Measurements from ENCODE around the gene FYB1.
A peak's percentile ranks its signal among the peaks of the same experiment; 100 is the strongest.
"Not testable (repeated sequence)": the region's sequence is repeated elsewhere in the genome, so short reads cannot be mapped to it uniquely, and the experiment has no call there.

The FYB1 gene

GRCh38 chr5:39186289-39186688 lies 33.1 kb downstream of the FYB1 start:
- no peak for DNase-seq (ENCODE audit: low read depth in 1 of 2, low spot score in 1 of 2)
- in situ Hi-C loops (cut with HindIII; ENCODE audit: low pct_unique_long_range_greater_than_20kb, low sequenced_read_pairs): no loop called here
- no peak for TF ChIP-seq JUND (IDR thresholded peaks at IDR 0.05; ENCODE audit: low read depth)

DNA sequence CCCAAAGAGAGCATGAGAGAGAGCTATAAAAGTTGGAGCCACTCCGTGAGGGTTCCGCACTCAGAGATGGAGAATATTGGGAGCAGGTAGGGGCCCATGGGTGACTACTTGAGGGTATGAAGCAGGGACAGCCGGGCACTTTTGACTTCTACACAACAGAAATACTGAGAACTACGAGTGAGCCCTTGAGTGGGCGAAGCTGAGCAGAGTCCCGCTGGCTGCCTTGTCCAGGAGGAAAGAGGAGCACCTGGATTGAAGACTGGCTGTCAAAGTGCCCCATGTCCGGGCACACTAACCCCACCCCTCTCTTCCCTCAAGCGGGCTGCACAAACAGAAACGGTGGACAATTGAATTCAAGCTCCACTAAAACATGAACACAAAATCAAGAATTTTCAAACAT lies 33.6 kb downstream of the FYB1 start:
- TF ChIP-seq JUND (IDR thresholded peaks at IDR 0.05; ENCODE audit: low read depth): no peak
- in situ Hi-C loops (cut with HindIII; ENCODE audit: low pct_unique_long_range_greater_than_20kb, low sequenced_read_pairs): no loop called here
- no peak for DNase-seq (ENCODE audit: low read depth in 1 of 2, low spot score in 1 of 2)

- in situ Hi-C loops (cut with HindIII; ENCODE audit: low pct_unique_long_range_greater_than_20kb, low sequenced_read_pairs); DNase-seq (ENCODE audit: low read depth in 1 of 2, low spot score in 1 of 2): not testable (repeated sequence)
Measured at GRCh38 chr5:39179561-39179960, 39.8 kb downstream of the FYB1 start.

DNA sequence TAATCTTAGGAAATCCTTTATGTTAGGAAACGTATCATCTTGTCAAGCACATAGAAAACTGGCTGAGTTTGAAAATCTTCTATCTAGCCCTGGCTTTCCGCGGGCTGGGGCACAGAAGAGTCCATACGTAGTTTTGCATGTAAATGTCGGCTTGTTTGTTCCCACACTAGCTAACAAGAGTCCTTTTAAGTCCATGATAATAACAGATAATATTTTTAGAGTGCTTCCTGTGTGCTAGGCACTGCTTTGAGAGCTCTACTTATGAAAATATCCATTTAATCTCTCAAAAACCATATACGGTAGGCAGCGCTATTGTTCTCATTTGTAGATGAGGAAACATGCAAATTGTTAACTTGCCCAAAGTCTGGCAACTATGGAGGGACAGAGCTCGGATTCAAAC lies 40.5 kb downstream of the FYB1 start:
- no peak for TF ChIP-seq JUND (IDR thresholded peaks at IDR 0.05; ENCODE audit: low read depth)
- DNase-seq (ENCODE audit: low read depth in 1 of 2, low spot score in 1 of 2): no peak
- in situ Hi-C loops (cut with HindIII; ENCODE audit: low pct_unique_long_range_greater_than_20kb, low sequenced_read_pairs): no loop called here

GRCh38 chr5:39178171-39178570 lies 41.2 kb downstream of the FYB1 start:
- in situ Hi-C loops (cut with HindIII; ENCODE audit: low pct_unique_long_range_greater_than_20kb, low sequenced_read_pairs): no loop called here
- no peak for TF ChIP-seq JUND (IDR thresholded peaks at IDR 0.05; ENCODE audit: low read depth)
- DNase-seq (ENCODE audit: low read depth in 1 of 2, low spot score in 1 of 2): no peak

- TF ChIP-seq JUND (IDR thresholded peaks at IDR 0.05; ENCODE audit: low read depth): no peak
- DNase-seq (ENCODE audit: low read depth in 1 of 2, low spot score in 1 of 2): no peak
- in situ Hi-C loops (cut with HindIII; ENCODE audit: low pct_unique_long_range_greater_than_20kb, low sequenced_read_pairs): no loop called here
Measured at GRCh38 chr5:39177631-39177964, 41.8 kb downstream of the FYB1 start.

- no peak for TF ChIP-seq JUND (IDR thresholded peaks at IDR 0.05; ENCODE audit: low read depth)
- in situ Hi-C loops (cut with HindIII; ENCODE audit: low pct_unique_long_range_greater_than_20kb, low sequenced_read_pairs): no loop called here
- DNase-seq (ENCODE audit: low read depth in 1 of 2, low spot score in 1 of 2): no peak
Measured at GRCh38 chr5:39176759-39177630, 42.4 kb downstream of the FYB1 start.

DNA sequence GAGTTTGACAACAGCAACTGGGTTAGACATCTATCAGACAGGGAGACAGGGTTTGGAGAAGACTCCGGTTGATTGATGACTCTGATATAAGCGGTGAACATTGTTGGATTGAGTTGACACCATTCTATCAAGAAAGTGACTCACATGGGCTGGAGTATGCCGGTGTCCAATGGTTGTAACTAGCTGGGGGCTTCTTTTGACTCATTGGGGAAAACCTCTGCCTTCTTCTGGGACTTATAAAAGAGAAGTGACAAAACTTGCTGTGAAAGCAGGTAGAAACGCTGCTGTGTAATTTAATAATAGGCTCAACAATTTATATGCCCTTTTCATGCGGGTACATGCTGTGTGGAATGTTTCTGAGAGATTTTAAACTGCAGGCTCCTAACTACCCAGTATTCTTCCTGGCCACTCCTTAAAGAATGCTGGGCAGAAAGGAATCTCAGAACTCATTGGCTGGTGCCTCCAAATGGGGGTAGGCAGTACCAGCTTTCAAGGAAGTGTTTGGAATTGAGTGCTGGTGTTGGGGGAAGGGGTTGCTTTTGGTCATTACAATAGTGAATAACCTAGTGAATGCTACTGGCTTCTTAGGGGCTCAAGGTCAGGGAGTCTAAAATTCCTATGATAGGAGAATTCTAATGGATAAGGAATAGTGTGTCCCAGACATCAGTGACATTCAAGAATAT lies 43.9 kb downstream of the FYB1 start:
- in situ Hi-C loops (cut with HindIII; ENCODE audit: low pct_unique_long_range_greater_than_20kb, low sequenced_read_pairs): no loop called here
- peak in 1 of 2 experiments; percentile 12 for DNase-seq (ENCODE audit: low read depth in 1 of 2, low spot score in 1 of 2)
- no peak for TF ChIP-seq JUND (IDR thresholded peaks at IDR 0.05; ENCODE audit: low read depth)

DNA sequence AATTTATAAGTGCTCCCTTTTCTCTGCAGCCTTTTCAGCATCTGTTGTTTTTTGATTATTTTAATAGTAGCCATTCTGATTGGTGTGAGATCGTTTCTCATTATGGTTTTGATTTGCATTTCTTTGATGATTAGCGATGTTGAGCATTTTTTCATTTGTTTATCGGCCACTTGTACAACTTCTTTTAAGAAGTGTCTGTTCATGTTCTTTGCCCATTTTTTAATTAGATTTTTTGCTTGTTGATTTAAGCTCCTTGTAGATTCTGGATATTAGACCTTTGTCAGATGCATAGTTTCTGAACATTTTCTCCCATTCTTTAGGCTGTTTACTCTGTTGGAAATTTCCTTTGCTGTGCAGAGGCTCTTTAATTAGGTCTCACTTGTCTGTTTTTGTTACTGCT lies 46.3 kb downstream of the FYB1 start:
- in situ Hi-C loops (cut with HindIII; ENCODE audit: low pct_unique_long_range_greater_than_20kb, low sequenced_read_pairs): no loop called here
- no peak for TF ChIP-seq JUND (IDR thresholded peaks at IDR 0.05; ENCODE audit: low read depth)
- no peak for DNase-seq (ENCODE audit: low read depth in 1 of 2, low spot score in 1 of 2)

GRCh38 chr5:39172593-39172992 lies 46.8 kb downstream of the FYB1 start:
- no peak for DNase-seq (ENCODE audit: low read depth in 1 of 2, low spot score in 1 of 2)
- in situ Hi-C loops (cut with HindIII; ENCODE audit: low pct_unique_long_range_greater_than_20kb, low sequenced_read_pairs): no loop called here
- no peak for TF ChIP-seq JUND (IDR thresholded peaks at IDR 0.05; ENCODE audit: low read depth)

DNA sequence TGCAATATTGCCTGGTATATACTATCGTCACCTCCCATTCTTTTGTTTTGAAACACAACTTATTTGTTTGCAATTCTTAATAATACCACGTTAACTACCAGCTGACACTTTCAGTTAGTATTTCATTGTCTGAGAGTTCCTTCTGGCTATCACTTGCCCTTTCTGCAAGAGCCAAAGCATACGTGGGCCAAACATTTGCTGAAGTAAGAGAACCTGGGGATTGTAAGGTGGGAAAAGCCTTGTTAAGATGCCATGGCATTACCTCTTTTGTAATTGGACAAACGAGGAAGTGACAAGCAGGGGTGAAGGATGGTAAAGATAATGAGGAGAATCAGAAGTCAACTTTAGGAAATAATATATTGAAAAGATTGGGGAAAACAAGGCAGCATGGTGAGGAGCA lies 47.7 kb downstream of the FYB1 start:
- DNase-seq (ENCODE audit: low read depth in 1 of 2, low spot score in 1 of 2): no peak
- in situ Hi-C loops (cut with HindIII; ENCODE audit: low pct_unique_long_range_greater_than_20kb, low sequenced_read_pairs): no loop called here
- TF ChIP-seq JUND (IDR thresholded peaks at IDR 0.05; ENCODE audit: low read depth): no peak

DNA sequence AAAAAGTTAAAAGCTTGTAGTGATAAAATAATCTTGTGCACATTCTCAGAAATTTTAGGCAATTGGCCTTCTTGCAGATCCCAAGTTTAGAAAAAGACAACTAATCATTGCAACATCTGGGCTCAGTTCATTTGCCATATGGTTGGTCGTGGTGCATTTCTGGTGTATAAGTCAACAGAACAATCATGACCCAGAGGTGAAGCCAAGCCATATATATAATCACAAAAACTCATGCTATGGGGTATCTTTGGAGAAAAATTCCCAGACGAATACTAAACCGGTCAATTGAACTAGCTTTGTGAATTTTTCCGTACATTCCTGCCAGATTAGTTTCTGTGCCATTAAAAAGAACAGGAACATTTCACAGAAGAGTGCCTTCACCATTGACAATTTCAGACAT lies 50.3 kb downstream of the FYB1 start:
- TF ChIP-seq JUND (IDR thresholded peaks at IDR 0.05; ENCODE audit: low read depth): no peak
- in situ Hi-C loops (cut with HindIII; ENCODE audit: low pct_unique_long_range_greater_than_20kb, low sequenced_read_pairs): no loop called here
- DNase-seq (ENCODE audit: low read depth in 1 of 2, low spot score in 1 of 2): no peak

DNA sequence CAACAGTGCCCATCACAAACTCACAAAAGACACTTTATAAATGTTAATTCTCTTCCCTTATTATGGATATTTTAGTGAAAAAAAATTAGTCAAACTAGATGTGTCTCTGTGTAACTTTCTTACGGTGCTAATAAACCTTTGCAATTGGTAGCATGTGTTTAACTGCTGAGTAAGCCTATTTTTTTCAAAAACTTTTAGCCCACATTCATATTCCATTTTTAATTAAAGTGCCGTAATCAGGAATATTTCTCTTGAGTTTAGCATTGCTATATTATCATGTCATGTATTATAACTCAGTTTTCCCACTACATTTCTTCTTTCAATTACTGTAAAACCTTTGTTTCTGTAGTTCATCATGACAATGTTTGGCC lies 51.4 kb downstream of the FYB1 start:
- in situ Hi-C loops (cut with HindIII; ENCODE audit: low pct_unique_long_range_greater_than_20kb, low sequenced_read_pairs): no loop called here
- no peak for DNase-seq (ENCODE audit: low read depth in 1 of 2, low spot score in 1 of 2)
- no peak for TF ChIP-seq JUND (IDR thresholded peaks at IDR 0.05; ENCODE audit: low read depth)

All from T47D (cell line).